Neural progenitor cell (in vitro differentiated cells): ENCODE results near the gene GRB2. TPM values are rescaled to one million over a fixed set of nuclear protein-coding genes. Genes with fewer than 3 reads are reported as not detected.
"Not testable (repeated sequence)": the region's sequence is repeated elsewhere in the genome, so short reads cannot be mapped to it uniquely, and the experiment has no call there.

ENCODE experiments used
- DNase-seq: peaks from one replicate; pipeline ENCODE4 v3.0.0-alpha.2; 2016; ENCODE audit warnings: low spot score
- H2AFZ ChIP-seq: fragments of 200-600 bp; sonication (generic); replicated peaks from 2 replicates; pipeline ENCODE4 v1.6.1; 2016; ENCODE audit warnings: antibody characterized with exemption
- H3F3A ChIP-seq: fragments of 200-600 bp; sonication (generic); 2 replicates; pipeline ENCODE4 v1.6.1; 2016; ENCODE audit warnings: antibody characterized with exemption, low read depth
- H3K27ac ChIP-seq: fragments of 200-600 bp; sonication (generic); 2 replicates; pipeline ENCODE4 v1.5.1; 2016; ENCODE audit warnings: mild to moderate bottlenecking
- H3K27me3 ChIP-seq: fragments of 200-600 bp; sonication (generic); 2 replicates; pipeline ENCODE4 v1.6.1; 2016; ENCODE audit warnings: mild to moderate bottlenecking, moderate library complexity
- H3K36me3 ChIP-seq: fragments of 200-600 bp; sonication (generic); 2 replicates; pipeline ENCODE4 v1.5.1; 2016
- H3K4me1 ChIP-seq: fragments of 200-600 bp; sonication (generic); 2 replicates; pipeline ENCODE4 v1.6.1; 2016; ENCODE audit warnings: mixed run types
- H3K4me2 ChIP-seq: fragments of 200-600 bp; sonication (generic); 2 replicates; pipeline ENCODE4 v1.6.1; 2016
- H3K4me3 ChIP-seq: fragments of 200-600 bp; sonication (generic); 2 replicates; pipeline ENCODE4 v1.5.1; 2016
- H3K79me2 ChIP-seq: fragments of 200-600 bp; sonication (generic); 2 replicates; pipeline ENCODE4 v1.6.1; 2016; ENCODE audit warnings: low read depth
- H3K9ac ChIP-seq: fragments of 200-600 bp; sonication (generic); 2 replicates; pipeline ENCODE4 v1.6.1; 2016
- H3K9me3 ChIP-seq: fragments of 200-600 bp; sonication (generic); 2 replicates; pipeline ENCODE4 v1.5.1; 2016; ENCODE audit warnings: low read depth
- H4K20me1 ChIP-seq: fragments of 200-600 bp; sonication (generic); 2 replicates; pipeline ENCODE4 v1.6.1; 2016; ENCODE audit warnings: low read depth
- H3K27ac Mint-ChIP-seq: 3 replicates; pipeline ENCODE4 v1.8.0; 2021; ENCODE audit warnings: mixed read lengths
- H3K27me3 Mint-ChIP-seq: 2 replicates; pipeline ENCODE4 v1.8.0; 2022; ENCODE audit warnings: low read depth, mild to moderate bottlenecking, inconsistent platforms, moderate library complexity, mixed read lengths; ENCODE audit not compliant: insufficient read depth
- H3K36me3 Mint-ChIP-seq: 3 replicates; pipeline ENCODE4 v1.8.0; 2021; ENCODE audit warnings: mixed read lengths
- H3K4me1 Mint-ChIP-seq: 3 replicates; pipeline ENCODE4 v1.8.0; 2021; ENCODE audit warnings: mixed read lengths
- H3K4me3 Mint-ChIP-seq: 3 replicates; pipeline ENCODE4 v1.8.0; 2021; ENCODE audit warnings: mild to moderate bottlenecking, moderate library complexity, mixed read lengths
- H3K9me3 Mint-ChIP-seq: 3 replicates; pipeline ENCODE4 v1.8.0; 2020; ENCODE audit warnings: mixed read lengths
- CTCF ChIP-seq: fragments of 200-600 bp; sonication (generic); IDR thresholded peaks from 2 replicates; pipeline ENCODE4 v1.5.1; 2017; ENCODE audit warnings: antibody characterized with exemption, mild to moderate bottlenecking
- EZH2 ChIP-seq: fragments of 200-600 bp; sonication (generic); IDR thresholded peaks from 2 replicates; pipeline ENCODE4 v1.6.1; 2017; ENCODE audit warnings: antibody characterized with exemption, mild to moderate bottlenecking, moderate library complexity
- EZH2phosphoT487 ChIP-seq: fragments of 200-600 bp; sonication (generic); IDR thresholded peaks from 2 replicates; pipeline ENCODE4 v1.6.1; 2017; ENCODE audit warnings: antibody characterized with exemption
- total RNA-seq: library from RNA; depleted of rRNA; stranded (reverse); fragments of >200 nt; gene quantifications from 2 replicates; pipeline ENCODE4 v1.2.3, GENCODE V29; 2015; ENCODE audit warnings: low replicate concordance

Gene GRB2
- total RNA-seq, 1 donor from 2014 or later: 72.5 TPM

- H3K9me3 Mint-ChIP-seq: no peaks in the 10 kb centered on the region
- Histone ChIP-seq H3K9me3 (no peaks in the 10 kb centered on the region), H3F3A (no peaks in the 10 kb centered on the region), H3K4me1 (no peaks in the 10 kb centered on the region), H3K4me3 (no peak overlapping the region), H4K20me1 (no peaks in the 10 kb centered on the region), H3K27me3 (no peaks in the 10 kb centered on the region), H3K79me2 (no peaks in the 10 kb centered on the region), H3K9ac (no peak overlapping the region), H2AFZ (no peak overlapping the region), H3K4me2 (no peak overlapping the region), H3K36me3 (no peaks in the 10 kb centered on the region), H3K27ac (no peak overlapping the region)
- peaks cover 4% of the 10 kb centered on the region for H3K27me3 Mint-ChIP-seq
- no peak overlapping the region for H3K4me3 Mint-ChIP-seq
- no peak overlapping the region for H3K27ac Mint-ChIP-seq
- no peak for DNase-seq
- no peaks in the 10 kb centered on the region for H3K36me3 Mint-ChIP-seq
- peaks cover 3% of the 10 kb centered on the region for H3K4me1 Mint-ChIP-seq
- TF ChIP-seq EZH2phosphoT487 (no peak), EZH2 (no peak), CTCF (no peak)
Observed at GRCh38 chr17:75300280-75300679, 105.2 kb downstream of the GRB2 start.

GRCh38 chr17:75295201-75296158, 110.0 kb downstream of the GRB2 start:
- Histone ChIP-seq H3K27me3 (peaks cover 5% of the 10 kb centered on the region), H3K4me3 (no peak overlapping the region), H3K79me2 (no peaks in the 10 kb centered on the region), H3K9me3 (no peaks in the 10 kb centered on the region), H3K9ac (no peak overlapping the region), H3K27ac (no peak overlapping the region), H3K36me3 (no peaks in the 10 kb centered on the region), H3F3A (no peaks in the 10 kb centered on the region), H2AFZ (no peak overlapping the region), H3K4me2 (no peak overlapping the region), H4K20me1 (no peaks in the 10 kb centered on the region), H3K4me1 (no peaks in the 10 kb centered on the region)
- Mint-ChIP-seq H3K4me3 (no peak overlapping the region), H3K9me3 (no peaks in the 10 kb centered on the region), H3K4me1 (peaks cover 3% of the 10 kb centered on the region), H3K27ac (no peak overlapping the region), H3K36me3 (no peaks in the 10 kb centered on the region), H3K27me3 (peaks cover 6% of the 10 kb centered on the region)
- TF ChIP-seq EZH2: no peak
- TF ChIP-seq CTCF: no peak
- no peak for TF ChIP-seq EZH2phosphoT487
- DNase-seq: no peak

GRCh38 chr17:75292810-75293448, 112.5 kb downstream of the GRB2 start:
- H3K27me3 Mint-ChIP-seq, H3K79me2 ChIP-seq, DNase-seq, H3K9me3 ChIP-seq, H3F3A ChIP-seq, H2AFZ ChIP-seq, H3K9me3 Mint-ChIP-seq, H3K36me3 ChIP-seq, H3K4me2 ChIP-seq, H3K4me3 ChIP-seq, H3K9ac ChIP-seq, H4K20me1 ChIP-seq, H3K4me3 Mint-ChIP-seq, H3K27ac ChIP-seq, H3K36me3 Mint-ChIP-seq, H3K27ac Mint-ChIP-seq, H3K4me1 ChIP-seq: not testable (repeated sequence)
- peaks cover 22% of the 10 kb centered on the region for H3K27me3 ChIP-seq
- H3K4me1 Mint-ChIP-seq: peaks cover 11% of the 10 kb centered on the region
